ENCODE data around the gene CHST12.

CHST12 gene

GRCh38 chr7:2479276-2480069 is 76.1 kb downstream of the CHST12 start:
- no peak for DNase-seq (ENCODE audit: low read depth)

DNA sequence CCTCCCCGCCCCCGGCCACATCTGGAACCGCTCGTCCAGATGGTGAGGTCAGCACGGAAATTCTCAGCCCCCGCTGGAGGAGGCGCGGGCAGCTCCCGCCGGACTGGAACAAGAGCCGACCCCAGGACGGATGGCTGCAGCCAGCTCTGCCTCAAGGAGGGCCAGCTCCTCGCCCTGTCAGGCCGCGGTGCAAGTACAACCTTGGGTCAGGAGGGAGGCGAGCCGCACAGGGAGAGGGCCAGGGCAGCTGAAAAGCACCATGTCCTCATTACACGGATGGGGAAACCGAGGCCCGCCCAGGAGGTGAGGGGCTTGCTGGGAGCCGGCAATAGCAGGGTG is 76.6 kb downstream of the CHST12 start:
- DNase-seq (ENCODE audit: low read depth) = no peak

- DNase-seq (ENCODE audit: low read depth) = no peak
Observed at GRCh38 chr7:2481195-2481594, 77.8 kb downstream of the CHST12 start.

- DNase-seq (ENCODE audit: low read depth) = no peak
Observed at GRCh38 chr7:2482725-2483451, 79.5 kb downstream of the CHST12 start.

DNA sequence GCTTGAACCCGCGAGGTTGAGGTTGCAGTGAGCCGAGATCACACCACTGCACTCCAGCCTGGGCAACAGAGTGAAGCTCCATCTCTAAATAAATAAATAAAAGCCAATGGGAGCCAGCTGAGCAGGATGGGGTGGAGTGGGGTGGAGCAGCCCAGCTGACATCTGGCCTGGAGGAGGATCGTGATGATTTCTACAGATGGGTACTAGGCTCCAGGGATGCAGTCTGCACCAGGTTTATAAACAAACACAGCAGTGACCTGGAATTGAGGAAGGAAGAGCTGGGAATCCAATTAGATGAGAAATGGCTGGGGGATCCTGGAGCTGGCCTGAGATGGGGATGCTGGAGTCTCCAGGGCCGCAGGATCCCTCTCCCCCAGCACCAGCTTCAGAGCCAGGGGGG is 80.1 kb downstream of the CHST12 start:
- no peak for DNase-seq (ENCODE audit: low read depth)

GRCh38 chr7:2484868-2485267 is 81.5 kb downstream of the CHST12 start:
- DNase-seq (ENCODE audit: low read depth) = no peak

- no peak for DNase-seq (ENCODE audit: low read depth)
Observed at GRCh38 chr7:2487586-2488271, 84.3 kb downstream of the CHST12 start.

DNA sequence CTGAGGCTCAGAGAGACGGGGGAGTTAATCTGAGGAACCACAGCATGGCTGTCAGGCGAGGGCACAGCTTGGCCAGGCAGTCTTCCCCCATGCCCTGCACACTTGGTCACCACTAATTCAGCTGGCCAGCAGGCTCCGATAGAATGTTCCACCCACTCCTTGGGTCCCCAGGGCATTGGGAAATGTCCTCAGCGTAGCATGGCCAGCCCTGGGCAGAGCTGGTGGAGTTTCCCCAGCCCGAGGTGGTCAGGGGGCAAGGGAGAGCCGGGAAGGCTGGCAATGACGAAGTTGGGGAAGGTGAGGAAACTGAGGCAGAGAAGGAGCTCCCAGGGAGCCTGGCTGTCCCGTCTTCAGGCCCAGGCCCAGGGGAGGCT is 84.8 kb downstream of the CHST12 start:
- DNase-seq (ENCODE audit: low read depth) = no peak

DNA sequence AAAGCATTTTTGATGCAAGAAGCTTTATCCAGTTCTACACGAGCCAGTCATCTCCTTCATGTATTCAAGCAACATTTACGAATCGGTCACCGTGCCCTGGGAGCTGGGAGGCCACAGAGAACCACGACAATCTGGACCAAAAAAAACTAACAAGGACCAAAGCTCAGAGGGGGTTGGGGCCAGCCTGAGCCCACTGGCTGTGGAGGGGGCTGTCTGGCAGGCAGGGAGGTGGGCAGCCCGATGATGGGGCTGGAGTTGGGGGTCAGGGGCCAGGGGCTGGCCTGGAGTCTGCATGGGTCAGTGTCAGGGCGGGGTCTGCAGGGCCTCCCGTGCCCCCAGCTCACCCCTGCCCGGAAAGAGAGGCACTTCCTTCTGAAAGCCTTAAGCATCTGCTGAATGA is 85.3 kb downstream of the CHST12 start:
- DNase-seq (ENCODE audit: low read depth) = no peak

- no peak for DNase-seq (ENCODE audit: low read depth)
Observed at GRCh38 chr7:2490181-2490651, 86.8 kb downstream of the CHST12 start.

DNA sequence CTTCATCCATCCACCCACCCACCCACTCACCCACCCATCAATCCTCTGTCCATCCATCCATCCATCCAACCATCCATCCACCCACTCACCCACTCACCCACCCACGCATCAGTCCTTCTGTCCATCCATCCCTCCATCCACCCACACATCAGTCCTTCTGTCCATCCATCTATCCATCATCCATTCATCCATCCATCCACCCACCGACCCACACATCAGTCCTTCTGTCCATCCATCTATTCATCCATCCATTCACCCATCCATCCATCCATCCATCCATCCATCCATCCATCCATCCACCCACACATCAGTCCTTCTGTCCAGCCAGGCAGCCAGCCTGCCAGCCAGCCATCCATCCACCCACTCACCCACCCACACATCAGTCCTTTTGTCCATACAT is 88.6 kb downstream of the CHST12 start:
- DNase-seq (ENCODE audit: low read depth) = no peak

DNA sequence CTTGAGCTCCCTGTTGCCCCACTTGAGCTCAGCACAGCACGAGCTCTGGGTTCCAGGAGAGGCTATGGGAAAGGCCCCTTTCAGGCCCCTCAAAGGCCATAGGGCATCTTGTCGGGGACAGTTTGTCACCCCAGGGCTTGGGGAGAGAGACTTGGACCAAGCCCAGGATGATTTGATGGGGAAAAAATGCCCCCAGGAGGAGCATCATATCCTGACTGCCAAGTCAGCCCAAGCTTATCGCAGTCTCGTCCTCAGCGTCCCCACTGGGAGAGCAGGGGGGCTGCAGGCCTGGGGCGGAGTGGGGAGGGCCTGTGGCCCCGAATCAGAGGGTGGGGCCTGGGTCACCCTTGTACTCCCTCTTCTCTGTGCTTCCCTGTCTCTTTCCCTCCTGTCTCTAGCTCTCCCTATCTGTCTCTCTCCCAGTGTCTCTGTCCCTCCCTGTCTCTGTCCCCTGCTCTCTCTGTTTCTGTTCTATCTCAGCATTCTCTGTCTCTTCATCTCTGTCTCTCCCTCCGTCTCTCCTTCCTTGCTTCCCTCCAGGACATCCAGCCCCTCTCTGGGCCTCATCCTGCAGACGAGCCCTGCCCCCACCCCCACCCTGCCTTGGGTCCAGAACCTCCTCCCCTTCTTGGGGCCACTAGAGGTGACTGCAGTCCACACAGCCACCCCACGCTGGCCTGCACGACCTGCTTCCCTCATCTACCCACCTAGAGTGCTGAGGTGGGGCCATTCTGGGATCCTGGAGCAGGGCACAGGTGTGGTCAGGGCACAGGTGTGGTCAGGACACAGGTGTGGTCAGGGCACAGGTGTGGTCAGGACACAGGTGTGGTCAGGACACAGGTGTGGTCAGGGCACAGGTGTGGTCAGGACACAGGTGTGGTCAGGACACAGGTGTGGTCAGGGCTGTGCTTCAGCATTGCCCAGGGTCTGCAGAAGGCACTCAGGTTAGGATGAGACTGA is 90.1 kb downstream of the CHST12 start:
- DNase-seq (ENCODE audit: low read depth) = no peak

DNA sequence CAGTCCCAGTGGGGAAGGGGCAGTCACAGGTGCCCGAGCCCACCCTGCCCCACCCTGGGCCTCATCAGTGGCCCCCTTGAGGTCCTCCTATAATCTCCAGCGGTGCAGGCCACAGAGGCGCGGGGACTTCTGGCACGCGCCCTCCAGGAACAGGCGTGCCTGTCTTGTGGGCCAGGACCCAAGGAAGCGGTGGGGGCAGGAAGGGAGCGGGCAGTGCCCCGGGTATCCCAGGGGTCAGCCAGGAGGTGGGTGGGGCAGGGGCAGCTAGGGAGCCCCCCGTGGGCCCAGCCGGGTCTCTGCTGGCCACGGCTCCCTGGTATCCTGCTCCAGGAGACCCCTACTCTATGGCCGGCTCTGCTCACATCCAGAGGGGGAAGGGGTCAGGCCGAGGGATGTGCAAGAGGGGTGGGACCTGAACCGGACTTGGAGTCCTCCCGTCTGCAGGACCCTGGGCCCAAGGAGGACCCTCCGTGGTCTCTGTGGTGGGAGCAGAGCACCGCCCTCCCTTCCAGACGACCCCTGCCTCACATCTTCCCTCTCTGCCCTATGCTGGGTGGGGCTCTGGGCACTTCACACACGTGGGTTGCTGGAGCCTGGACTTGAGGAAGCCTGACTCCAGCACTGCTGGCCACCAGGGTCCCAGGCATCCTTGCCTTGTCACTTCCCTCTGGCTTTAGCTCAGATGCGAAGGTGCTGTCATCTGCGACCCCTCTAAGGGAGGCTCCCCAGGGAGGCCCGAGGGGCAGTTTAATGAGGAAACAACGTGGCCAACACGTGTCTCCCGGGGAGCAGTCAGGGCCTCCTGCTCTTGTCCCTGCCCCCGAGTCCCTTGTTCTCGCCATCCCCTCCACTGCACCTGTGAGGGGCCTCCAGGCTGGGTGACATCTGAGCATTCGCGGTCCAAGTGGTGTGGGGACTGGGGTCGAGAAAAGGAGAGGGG is 91.0 kb downstream of the CHST12 start:
- DNase-seq (ENCODE audit: low read depth) = no peak

GRCh38 chr7:2495418-2496299 is 92.2 kb downstream of the CHST12 start:
- DNase-seq (ENCODE audit: low read depth) = no peak

DNA sequence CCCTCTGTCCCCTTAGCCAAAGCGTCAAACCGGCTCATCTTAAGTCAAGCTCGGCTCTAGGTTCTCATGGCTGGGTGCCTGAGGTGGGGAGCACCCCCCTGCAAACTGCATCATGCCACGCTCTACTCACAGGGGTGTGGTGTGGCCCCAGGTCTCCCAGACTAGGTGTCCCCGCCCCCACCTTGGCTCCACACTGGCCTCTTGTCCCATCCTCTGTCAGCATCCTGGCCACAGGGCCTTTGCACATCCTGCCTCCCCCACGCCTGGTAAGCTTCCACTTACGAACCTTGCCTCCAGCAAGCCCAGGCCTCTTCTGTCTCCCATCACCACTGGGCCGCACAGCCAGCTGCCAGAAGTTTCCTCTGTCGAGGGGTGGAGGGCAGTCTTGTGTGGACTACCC is 93.0 kb downstream of the CHST12 start:
- DNase-seq (ENCODE audit: low read depth) = no peak

GRCh38 chr7:2497065-2497464 is 93.7 kb downstream of the CHST12 start:
- DNase-seq (ENCODE audit: low read depth) = no peak

GRCh38 chr7:2497500-2498336 is 94.3 kb downstream of the CHST12 start:
- DNase-seq (ENCODE audit: low read depth) = no peak
